Middle frontal gyrus (tissue), 1 donor: ENCODE measurements around the gene DYNLL2.
"Not testable (repeated sequence)": the region's sequence is repeated elsewhere in the genome, so short reads cannot be mapped to it uniquely, and the experiment has no call there.

Experiments used
- DNase-seq: peaks from one replicate; pipeline ENCODE4 v3.0.0-alpha.2; 2015; ENCODE audit warnings: low spot score; ENCODE audit errors: extremely low spot score

The DYNLL2 gene

DNA sequence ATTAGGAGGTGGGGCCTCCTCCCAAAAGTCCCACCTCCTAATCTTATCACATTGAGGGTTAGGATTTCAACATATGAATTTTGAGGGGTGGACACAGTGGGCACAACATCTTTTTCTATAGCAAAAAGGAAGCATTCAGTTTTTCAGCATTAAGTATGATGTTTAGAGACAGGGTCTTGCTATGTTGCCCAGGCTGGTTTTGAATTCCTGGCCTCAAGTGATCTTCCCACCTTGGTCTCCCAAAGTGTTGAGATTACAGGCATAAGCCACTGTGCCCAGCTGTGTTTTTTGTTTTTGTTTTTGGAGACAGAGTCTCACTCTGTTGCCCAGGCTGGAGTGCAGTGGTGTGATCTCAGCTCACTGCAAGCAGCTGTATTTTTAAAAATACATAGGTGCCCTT, 18.7 kb downstream of the DYNLL2 start:
- not testable (repeated sequence) for DNase-seq

DNA sequence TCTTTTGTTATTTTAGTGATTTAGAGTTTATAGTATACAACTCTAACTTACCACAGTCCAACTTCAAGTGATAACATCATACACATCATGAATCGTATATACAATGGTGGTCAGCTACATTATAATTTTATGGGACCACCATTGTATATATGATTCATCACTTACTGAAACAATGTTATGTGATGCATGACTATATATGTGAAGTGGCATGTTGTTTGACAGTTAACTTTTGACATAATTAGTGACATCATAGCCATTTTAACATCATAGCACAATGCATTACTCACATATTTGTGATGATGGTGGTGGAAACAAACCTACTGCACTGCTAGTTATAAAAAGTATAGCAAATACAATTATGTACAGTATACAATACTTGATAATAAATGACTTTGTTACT, 21.9 kb downstream of the DYNLL2 start:
- DNase-seq: no peak

DNA sequence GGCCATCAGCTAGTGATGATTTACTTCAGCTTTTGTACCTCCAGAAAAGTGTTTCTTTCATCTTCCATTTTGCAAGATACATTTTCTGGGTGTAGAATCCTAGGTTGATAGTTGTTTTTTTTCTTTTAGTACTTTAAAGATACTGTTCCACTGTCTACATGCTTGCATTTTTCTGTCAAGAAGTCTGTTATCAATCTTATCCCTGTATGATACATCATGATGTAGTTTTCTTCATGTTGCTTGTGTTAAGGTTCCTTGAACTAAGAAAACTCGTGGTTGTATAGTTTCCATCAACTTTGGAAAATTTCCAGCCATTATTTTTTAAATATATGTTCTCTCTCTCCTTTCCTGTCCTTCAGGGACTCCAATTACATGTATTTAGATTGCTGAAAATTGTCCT, 24.1 kb downstream of the DYNLL2 start:
- DNase-seq: no peak

DNA sequence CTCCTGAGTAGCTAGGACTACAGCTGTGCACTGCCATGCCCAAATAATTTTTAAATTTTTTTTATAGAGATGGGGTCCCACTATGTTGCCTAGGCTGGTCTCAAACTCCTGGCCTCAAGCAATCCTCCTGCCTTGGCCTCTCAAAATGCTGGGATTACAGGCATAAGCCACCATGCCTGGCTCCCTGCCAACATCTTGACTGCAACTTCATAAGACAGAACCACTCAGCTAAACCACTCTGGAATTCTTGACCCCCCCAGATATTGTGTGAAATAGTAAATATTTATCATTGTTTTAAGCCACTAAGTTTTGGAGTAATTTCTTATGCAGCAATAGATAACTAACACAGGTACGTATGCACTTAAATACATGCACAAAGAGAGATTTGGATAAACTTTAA, 26.0 kb downstream of the DYNLL2 start:
- no peak for DNase-seq

DNA sequence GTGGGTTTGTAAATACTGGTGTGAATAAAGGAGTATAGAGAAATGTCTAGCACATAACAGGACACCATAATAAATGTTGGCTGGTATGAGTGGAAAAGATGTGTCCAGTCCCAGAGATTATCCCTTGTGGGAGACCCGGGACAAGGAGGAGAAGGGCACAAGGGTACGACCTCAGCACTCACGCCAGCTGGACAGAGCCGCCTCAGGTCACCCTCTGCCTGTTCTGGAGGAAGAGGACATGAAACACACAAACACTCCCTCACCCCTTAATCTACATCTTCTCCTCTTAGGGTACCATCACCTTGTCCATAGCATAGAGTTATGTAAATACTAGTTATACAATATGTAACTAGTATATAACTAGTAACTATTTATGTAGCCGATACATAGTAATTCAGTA, 26.8 kb downstream of the DYNLL2 start:
- no peak for DNase-seq

DNA sequence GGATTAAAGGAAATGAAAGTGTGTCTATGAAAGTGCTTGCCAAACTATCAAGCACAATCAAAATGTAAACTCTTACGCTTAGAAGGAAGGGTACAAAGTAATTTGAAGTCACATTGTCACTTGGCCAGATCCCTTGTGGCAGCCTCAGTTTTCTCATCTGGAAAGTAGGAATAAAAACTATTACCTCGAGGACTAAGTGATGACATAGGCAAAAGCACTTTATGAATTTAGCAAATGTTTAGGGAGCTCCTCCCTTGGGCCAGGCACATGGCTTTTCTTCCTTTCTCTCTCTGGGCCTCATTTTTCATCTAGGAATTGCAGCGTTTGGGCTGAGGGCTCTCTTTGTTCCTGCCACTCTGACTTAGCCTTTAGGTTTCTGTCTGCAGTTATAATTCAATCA, 28.5 kb downstream of the DYNLL2 start:
- no peak for DNase-seq

DNA sequence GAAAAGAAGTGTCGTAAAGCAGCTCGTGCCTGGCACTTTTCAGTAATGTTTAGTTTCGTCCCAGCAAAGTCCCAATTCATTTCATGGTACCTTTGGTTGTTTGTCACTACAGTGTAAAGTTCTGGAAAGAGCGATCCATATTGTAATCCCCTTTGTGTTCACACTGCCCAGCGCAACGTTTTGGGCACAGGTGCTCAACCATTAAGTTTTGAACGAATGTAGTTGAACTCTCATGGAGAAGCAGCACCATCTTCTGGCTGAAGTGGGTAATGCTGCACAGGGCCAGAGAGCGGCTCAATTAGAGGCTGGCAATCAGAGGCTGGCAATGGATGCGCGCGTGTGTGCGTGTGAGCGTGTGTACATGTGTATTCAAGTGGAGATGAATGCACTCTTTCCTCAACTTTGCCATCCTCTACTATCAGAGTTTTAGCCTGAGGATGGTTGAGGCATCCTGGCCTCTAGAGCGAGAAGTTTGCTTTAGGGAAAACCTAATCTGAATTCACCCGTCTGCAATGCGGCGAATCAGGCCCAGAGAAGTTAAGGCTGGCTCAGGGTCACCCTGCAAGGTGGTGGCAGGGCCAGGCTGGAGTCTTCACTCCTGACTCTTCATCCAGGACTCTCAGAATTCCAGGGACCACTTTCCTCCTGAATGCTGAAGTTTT, 29.9 kb downstream of the DYNLL2 start:
- DNase-seq: peak; percentile 67

DNA sequence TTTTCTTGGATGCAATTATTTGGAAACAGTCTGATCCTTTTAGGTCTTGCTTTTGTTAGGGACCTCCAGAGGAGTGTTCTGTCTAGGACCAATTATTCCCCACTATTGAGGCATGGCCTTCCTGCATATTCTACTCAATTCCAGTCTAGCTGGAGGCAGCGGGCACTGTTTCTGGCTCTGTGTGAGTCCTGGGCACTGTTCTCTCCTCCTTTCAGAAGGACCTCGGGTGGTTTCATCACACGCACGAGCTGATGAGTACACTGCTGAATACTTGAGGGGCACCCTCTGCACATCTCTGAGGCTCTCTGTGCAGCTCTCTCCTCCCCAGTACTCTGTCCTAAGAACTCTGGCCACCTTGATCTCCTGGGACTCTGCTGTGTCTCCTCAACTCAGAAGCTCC, 30.7 kb downstream of the DYNLL2 start:
- no peak for DNase-seq

DNA sequence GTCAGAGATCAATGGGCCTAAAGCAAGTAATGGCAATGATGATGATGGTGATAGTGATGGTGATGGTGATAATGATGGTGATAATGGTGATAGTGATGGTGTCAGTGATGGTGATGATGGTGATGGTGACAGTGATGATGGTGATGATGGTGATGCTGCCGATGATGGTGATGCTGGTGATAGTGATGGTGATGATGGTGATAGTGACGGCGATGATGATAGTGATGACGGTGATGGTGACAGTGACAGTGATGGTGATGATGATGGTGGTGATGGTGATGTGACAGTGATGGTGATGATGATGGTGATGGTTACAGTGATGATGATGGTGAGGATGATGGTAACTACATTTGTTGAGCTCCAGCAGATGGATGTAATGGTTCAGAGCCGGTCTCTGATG, 34.2 kb downstream of the DYNLL2 start:
- no peak for DNase-seq

DNA sequence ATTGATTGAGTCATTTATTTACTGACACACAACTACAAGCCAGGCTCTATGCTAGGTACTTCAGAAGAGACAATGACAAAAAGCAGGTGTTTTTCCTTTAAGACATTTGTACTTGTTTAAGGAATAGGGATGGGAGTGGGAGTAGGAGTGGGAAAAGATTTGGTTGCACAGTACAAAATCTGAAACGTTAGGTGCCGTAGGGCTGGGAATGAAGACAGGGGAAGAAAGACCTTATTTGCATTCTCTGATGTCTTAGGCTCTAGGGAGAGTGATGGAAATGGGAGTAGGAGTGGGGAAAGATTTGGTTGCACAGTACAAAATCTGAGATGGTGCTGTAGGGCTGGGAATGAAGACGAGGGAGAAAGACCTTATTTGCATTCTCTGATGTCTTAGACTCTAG, 36.3 kb downstream of the DYNLL2 start:
- DNase-seq: no peak

DNA sequence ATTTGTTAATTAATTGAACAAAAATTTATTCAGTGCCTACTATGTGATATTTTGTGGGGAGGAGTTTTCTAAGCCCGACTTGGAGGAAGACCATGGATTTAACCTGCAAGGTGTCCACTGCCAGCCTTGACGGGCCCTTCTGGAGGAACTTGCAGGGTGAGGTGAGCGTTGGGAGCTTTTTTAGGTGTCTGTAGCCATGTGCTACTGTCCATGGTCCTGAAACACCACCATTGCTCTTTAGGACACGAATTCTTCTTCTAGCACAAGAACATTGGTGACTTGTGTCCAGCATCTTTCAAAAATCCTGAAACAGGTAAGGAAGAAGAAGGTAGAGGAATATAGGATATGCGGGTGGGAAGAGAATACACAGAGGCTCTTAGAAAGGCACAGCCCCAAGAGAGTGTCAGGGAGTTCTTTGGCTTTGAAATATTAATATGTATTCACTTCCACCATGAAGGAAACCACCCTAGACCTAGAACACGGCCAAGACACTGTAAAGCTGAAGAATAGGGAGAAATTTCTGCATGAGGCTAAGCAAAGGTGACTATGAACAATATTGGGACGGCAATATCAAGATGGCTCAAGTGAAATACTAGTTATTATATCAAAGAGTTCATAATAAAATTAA, 37.1 kb downstream of the DYNLL2 start:
- DNase-seq: no peak

DNA sequence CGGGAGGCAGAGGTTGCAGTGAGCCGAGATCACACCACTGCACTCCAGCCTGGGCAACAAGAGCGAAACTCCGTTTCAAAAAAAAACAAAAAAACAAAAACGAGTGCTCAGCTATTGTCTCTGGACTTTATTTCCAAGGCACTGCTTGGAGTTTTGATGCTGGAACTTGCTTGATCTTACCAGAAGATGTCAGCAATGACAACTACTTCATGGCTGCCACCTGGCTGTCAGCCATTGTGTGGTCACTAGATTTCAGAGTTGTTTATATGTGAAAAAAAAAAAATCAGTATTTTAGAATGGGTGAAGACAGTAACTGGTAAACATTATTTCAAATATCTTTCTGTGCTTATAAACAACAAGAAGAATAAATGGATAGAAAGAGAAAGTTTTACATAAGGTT, 38.7 kb downstream of the DYNLL2 start:
- DNase-seq: no peak

DNA sequence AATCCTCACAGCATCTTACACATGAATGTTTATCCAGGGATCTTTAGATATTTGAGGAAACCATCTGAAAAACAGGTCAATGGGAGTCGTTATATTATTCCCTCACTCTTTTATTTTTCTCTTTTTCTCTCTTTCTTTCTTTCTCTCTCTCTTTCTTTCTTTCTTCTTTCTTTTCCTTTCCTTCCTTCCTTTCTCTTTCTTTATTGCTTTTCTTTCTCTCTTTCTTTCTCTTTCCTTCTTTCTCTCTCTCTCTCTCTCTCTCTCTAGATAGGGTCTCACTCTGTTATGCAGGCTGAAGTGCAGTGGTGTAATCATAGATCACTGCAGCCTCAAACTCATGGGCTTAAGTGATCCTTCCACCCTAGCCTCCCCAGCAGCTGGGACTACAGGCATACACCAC, 44.6 kb downstream of the DYNLL2 start:
- no peak for DNase-seq

DNA sequence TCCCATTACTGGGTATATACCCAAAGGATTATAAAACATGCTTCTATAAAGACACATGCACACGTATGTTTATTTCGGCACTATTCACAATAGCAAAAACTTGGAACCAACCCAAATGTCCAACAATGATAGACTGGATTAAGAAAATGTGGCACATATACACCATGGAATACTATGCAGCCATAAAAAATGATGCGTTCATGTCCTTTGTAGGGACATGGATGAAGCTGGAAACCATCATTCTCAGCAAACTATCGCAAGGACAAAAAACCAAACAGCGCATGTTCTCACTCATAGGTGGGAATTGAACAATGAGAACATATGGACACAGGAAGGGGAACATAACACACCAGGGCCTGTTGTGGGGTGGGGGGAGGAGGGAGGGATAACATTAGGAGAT, 49.5 kb downstream of the DYNLL2 start:
- not testable (repeated sequence) for DNase-seq

DNA sequence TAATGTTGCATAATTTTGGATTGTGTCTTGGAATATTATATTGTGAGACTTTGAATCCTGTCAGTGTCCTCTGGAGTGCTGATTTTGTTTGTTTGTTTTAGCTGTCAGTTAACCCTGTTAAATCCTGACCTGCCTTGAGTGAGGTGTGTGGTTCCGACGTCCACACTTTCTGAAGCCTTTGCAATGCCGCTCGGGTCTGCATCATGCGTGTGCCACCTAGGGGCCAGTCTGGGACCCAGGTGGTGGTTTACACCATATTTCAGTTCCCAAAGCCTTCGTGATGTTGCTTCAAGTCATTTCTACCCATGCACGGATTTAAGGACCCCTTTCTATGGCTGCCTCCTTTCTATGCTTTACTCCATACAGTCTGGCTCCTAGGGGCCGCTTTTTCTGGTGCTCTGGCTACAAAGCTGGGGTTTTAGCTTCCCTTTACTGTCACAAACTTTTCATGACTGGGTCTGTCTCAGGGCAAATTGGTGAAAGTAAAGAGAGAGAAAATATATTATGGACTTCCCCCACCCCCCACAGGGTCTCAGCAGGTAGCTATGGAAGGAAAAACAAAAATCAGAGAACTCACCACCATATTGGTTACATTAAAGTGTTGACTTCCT, 53.6 kb downstream of the DYNLL2 start:
- no peak for DNase-seq

DNA sequence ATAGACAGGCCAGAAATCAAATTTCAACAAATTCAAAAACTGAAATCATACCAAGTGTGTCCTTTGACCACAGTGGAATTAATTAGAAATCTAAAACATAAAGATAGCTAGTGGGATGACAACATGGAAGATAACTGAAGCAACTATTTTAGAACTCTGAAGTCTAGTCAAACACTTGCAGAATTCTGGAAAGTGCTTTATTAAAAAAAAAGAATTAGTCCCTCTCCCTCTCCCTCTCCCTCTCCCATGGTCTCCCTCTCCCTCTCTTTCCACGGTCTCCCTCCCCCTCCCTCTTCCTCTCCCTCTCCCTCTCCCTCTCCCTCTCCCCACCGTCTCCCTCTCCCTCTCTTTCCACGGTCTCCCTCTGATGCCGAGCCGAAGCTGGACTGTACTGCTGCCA, 58.3 kb downstream of the DYNLL2 start:
- no peak for DNase-seq

DNA sequence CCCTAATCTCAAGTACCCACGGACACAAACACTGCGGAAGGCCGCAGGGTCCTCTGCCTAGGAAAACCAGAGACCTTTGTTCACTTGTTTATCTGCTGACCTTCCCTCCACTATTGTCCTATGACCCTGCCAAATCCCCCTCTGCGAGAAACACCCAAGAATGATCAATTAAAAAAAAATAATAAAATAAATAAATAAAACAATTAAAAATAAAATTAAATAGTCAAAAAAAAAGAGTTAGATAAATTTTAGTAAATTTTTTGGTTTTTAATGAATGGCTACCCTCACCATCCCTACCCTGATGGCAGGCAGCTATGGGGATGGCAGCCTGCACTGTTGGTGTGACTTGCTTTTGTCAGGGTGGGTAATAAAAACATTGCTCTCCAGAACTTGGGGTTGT, 60.1 kb downstream of the DYNLL2 start:
- not testable (repeated sequence) for DNase-seq

DNA sequence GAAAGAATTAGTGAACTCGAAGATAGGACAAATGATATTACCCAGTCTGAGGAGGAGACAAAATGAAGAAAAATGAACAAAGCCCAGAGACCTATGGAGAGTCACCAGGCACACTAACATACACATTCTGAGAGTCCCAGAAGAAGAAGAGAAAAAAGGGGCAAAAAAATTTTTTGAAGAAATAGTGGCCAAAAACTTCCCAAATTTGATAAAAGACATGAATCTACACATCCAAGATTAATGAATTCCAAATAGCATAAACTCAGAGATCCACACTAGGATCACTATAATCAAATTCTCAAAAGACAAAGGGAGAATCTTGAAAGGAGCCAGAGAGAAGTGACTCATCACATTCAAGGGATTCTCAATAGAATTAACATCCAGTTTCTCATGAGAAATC, 61.6 kb downstream of the DYNLL2 start:
- no peak for DNase-seq
